Hepatocyte (in vitro differentiated cells): ENCODE results near the gene NEIL3.

Experiments
- EZH2 ChIP-seq: fragments of 200-600 bp; sonication (generic); IDR thresholded peaks from 2 replicates; pipeline ENCODE4 v1.6.1; 2016; ENCODE audit warnings: antibody characterized with exemption, mild to moderate bottlenecking, borderline replicate concordance
- TF ChIP-seq, protein P1 (sequence below): fragments of 200-600 bp; sonication (generic); IDR thresholded peaks from 2 replicates; pipeline ENCODE4 v1.5.1; 2016; ENCODE audit warnings: antibody characterized with exemption, mild to moderate bottlenecking; ENCODE audit not compliant: poor library complexity

DNA sequence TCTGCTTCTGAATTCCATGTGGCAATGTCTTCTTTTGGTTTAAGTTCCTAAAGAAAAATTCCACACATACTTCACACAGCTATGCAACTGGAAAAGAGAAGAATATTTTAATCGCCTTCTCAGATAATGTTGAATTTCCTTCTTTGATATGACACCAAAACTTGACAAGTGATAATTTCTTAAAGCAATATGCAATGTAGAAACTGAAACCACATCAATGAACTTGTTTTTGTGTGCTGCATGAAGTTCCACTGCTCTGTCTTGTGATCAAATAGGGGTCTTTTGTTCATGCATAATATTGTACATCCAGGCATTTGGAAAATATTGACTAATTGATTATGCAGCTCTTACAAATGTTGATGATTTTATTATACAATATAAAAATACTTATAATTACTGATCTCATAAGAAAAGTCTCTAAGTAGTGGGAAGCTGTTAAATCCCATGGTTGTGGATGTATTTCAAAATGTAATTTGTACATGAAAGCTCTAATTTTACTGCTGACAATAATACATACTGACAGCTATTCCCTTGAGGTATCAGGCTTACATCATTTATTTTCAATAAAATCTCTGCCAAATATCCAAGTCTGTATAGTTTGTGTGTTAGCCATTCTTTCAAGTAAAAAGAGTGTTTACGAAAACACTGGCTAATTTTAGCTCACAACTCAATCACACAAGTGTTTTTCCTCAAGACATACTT is 76.1 kb downstream of the NEIL3 start:
- TF ChIP-seq, protein P1, sequence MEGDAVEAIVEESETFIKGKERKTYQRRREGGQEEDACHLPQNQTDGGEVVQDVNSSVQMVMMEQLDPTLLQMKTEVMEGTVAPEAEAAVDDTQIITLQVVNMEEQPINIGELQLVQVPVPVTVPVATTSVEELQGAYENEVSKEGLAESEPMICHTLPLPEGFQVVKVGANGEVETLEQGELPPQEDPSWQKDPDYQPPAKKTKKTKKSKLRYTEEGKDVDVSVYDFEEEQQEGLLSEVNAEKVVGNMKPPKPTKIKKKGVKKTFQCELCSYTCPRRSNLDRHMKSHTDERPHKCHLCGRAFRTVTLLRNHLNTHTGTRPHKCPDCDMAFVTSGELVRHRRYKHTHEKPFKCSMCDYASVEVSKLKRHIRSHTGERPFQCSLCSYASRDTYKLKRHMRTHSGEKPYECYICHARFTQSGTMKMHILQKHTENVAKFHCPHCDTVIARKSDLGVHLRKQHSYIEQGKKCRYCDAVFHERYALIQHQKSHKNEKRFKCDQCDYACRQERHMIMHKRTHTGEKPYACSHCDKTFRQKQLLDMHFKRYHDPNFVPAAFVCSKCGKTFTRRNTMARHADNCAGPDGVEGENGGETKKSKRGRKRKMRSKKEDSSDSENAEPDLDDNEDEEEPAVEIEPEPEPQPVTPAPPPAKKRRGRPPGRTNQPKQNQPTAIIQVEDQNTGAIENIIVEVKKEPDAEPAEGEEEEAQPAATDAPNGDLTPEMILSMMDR, result no peak
- no peak for TF ChIP-seq EZH2
